KMS-11 (cell line): ENCODE results near the gene SLC9A9.
A peak's percentile ranks its signal among the peaks of the same experiment; 100 is the strongest.

Source experiments
- H2AFZ ChIP-seq: fragments of 200-600 bp; sonication (generic); 2 replicates; pipeline ENCODE4 v1.6.1; 2016; ENCODE audit warnings: antibody characterized with exemption, mixed run types, low read depth
- H3K27ac ChIP-seq: fragments of 200-600 bp; sonication (generic); 2 replicates; pipeline ENCODE4 v1.6.1; 2016; ENCODE audit warnings: mild to moderate bottlenecking, mixed run types
- H3K27me3 ChIP-seq: fragments of 200-600 bp; sonication (generic); 2 replicates; pipeline ENCODE4 v1.6.1; 2017; ENCODE audit warnings: mild to moderate bottlenecking, low read depth, mixed run types, moderate library complexity; ENCODE audit not compliant: insufficient read depth
- H3K36me3 ChIP-seq: fragments of 200-600 bp; sonication (generic); 2 replicates; pipeline ENCODE4 v1.6.1; 2017; ENCODE audit warnings: mild to moderate bottlenecking, mixed run types; ENCODE audit not compliant: insufficient read depth
- H3K4me1 ChIP-seq: fragments of 200-600 bp; sonication (generic); 2 replicates; pipeline ENCODE4 v1.6.1; 2016; ENCODE audit warnings: mild to moderate bottlenecking, low read depth, mixed run types; ENCODE audit not compliant: poor library complexity, severe bottlenecking
- H3K4me2 ChIP-seq: fragments of 200-600 bp; sonication (generic); 2 replicates; pipeline ENCODE4 v1.7.0; 2016; ENCODE audit warnings: mild to moderate bottlenecking, mixed run types
- H3K4me3 ChIP-seq: fragments of 200-600 bp; sonication (generic); IDR thresholded peaks from 2 replicates; pipeline ENCODE4 v1.6.1; 2017; ENCODE audit warnings: low read depth, low read length, mixed read lengths; ENCODE audit not compliant: insufficient read depth
- H3K79me2 ChIP-seq: fragments of 200-600 bp; sonication (generic); 2 replicates; pipeline ENCODE4 v1.6.1; 2016; ENCODE audit warnings: low read depth, mixed run types; ENCODE audit not compliant: insufficient read depth
- H3K9ac ChIP-seq: fragments of 200-600 bp; sonication (generic); 2 replicates; pipeline ENCODE4 v1.6.1; 2016; ENCODE audit warnings: mild to moderate bottlenecking, mixed run types
- H4K20me1 ChIP-seq: fragments of 200-600 bp; sonication (generic); 2 replicates; pipeline ENCODE4 v1.6.1; 2016; ENCODE audit warnings: mild to moderate bottlenecking, mixed run types; ENCODE audit not compliant: insufficient read depth
- TF ChIP-seq, protein P1 (sequence below): fragments of 200-600 bp; sonication (generic); conservative IDR thresholded peaks from 2 replicates; pipeline ENCODE4 v1.6.1; 2017; ENCODE audit warnings: low read depth, mild to moderate bottlenecking, antibody characterized with exemption, low read length, moderate library complexity, mixed read lengths

The SLC9A9 gene

DNA sequence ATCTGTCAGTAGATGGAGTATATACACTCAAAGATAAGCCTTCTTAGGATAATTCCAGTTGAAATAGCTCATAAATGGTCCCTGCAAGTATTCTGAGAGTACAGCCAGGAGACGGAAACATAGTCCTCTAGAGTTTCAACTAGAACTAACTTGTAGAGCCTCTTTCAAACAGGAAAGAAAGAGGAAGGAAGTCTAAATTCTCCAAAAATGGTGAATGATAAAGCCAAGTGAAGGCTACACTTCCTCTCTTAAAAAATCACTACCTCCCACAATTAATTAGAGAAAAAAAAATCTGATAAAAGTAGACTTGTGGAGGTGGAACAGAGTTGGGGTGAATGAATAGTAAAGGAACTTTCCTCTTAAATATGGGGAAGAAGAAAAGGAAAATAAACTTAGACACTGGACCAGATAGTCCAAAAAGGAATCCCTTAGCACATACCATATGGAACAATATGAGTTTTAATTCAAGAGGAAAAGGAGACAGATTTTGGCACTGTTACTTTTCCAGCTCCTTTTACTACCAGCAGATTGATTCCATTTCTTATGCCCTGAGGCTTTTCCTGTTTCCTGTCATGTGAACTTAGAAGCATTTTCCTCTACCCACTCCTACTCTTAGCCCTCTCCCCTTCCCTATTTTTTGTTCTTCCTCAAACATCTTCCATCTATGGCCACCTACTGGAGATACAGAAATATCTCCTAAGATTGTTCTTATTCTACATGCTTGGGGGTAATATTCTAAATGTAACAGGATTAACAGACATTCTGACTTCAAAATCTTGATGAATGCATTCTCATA is 521.1 kb downstream of the SLC9A9 start:
- Histone ChIP-seq H3K9ac (no peak overlapping the region), H3K4me1 (no peaks in the 10 kb centered on the region), H3K36me3 (no peaks in the 10 kb centered on the region), H3K4me3 (no peak overlapping the region), H3K4me2 (no peak overlapping the region), H3K27ac (no peak overlapping the region), H4K20me1 (no peaks in the 10 kb centered on the region), H3K27me3 (no peaks in the 10 kb centered on the region), H3K79me2 (no peaks in the 10 kb centered on the region), H2AFZ (no peak overlapping the region)
- TF ChIP-seq, protein P1, sequence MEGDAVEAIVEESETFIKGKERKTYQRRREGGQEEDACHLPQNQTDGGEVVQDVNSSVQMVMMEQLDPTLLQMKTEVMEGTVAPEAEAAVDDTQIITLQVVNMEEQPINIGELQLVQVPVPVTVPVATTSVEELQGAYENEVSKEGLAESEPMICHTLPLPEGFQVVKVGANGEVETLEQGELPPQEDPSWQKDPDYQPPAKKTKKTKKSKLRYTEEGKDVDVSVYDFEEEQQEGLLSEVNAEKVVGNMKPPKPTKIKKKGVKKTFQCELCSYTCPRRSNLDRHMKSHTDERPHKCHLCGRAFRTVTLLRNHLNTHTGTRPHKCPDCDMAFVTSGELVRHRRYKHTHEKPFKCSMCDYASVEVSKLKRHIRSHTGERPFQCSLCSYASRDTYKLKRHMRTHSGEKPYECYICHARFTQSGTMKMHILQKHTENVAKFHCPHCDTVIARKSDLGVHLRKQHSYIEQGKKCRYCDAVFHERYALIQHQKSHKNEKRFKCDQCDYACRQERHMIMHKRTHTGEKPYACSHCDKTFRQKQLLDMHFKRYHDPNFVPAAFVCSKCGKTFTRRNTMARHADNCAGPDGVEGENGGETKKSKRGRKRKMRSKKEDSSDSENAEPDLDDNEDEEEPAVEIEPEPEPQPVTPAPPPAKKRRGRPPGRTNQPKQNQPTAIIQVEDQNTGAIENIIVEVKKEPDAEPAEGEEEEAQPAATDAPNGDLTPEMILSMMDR: 0 out of 2 replicates have a peak, but pooled peaks have one; percentile 15

- Histone ChIP-seq H4K20me1 (no peaks in the 10 kb centered on the region), H3K4me1 (no peaks in the 10 kb centered on the region), H3K4me3 (no peak overlapping the region), H3K79me2 (no peaks in the 10 kb centered on the region), H3K9ac (no peak overlapping the region), H3K36me3 (no peaks in the 10 kb centered on the region), H2AFZ (no peak overlapping the region), H3K27me3 (no peaks in the 10 kb centered on the region), H3K27ac (no peak overlapping the region), H3K4me2 (no peak overlapping the region)
- TF ChIP-seq, protein P1: no peak
These were observed 527.1 kb downstream of the SLC9A9 start for GRCh38 chr3:143321058-143321769.

- H2AFZ ChIP-seq: no peak overlapping the region
- no peaks in the 10 kb centered on the region for H3K27me3 ChIP-seq
- H3K79me2 ChIP-seq: no peaks in the 10 kb centered on the region
- H3K9ac ChIP-seq: no peak overlapping the region
- TF ChIP-seq, protein P1: no peak
- no peak overlapping the region for H3K4me3 ChIP-seq
- H3K4me1 ChIP-seq: no peaks in the 10 kb centered on the region
- no peak overlapping the region for H3K4me2 ChIP-seq
- no peaks in the 10 kb centered on the region for H3K36me3 ChIP-seq
- H4K20me1 ChIP-seq: no peaks in the 10 kb centered on the region
- no peak overlapping the region for H3K27ac ChIP-seq
These were observed 532.5 kb downstream of the SLC9A9 start for GRCh38 chr3:143315766-143316165.

GRCh38 chr3:143314251-143315093 is 533.8 kb downstream of the SLC9A9 start:
- Histone ChIP-seq H3K4me3 (no peak overlapping the region), H3K27ac (no peak overlapping the region), H2AFZ (no peak overlapping the region), H3K4me1 (peaks cover under 1% of the 10 kb centered on the region), H3K9ac (no peak overlapping the region), H3K4me2 (no peak overlapping the region), H3K36me3 (no peaks in the 10 kb centered on the region), H3K27me3 (no peaks in the 10 kb centered on the region), H3K79me2 (no peaks in the 10 kb centered on the region), H4K20me1 (no peaks in the 10 kb centered on the region)
- TF ChIP-seq, protein P1: no peak
